ENCODE results near the gene PTPRD. TPM values are rescaled to one million over a fixed set of nuclear protein-coding genes. Genes with fewer than 3 reads are reported as not detected.

The PTPRD gene
- total RNA-seq, 1 donor from 2014 or later = 85.4 TPM

DNA sequence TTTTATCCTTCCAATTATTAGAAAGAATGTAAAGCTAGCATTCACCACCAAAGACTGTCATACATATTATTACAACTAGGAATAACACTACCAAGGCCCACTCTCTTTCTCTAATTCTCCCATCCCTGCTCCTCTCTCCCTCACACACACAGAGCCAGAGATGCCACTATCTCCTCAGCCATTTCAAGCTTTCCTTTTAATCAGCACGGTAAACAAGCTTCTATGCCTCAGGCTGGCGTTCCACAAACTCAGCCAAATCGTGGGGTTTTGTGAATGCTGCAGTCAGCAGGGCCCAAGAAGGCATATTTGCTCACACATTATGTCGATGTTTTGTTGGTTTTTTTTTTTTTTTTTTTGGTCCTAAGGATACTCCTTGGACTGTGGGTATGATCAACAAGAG, 1833.3 kb downstream of the PTPRD start:
- no peak for DNase-seq (ENCODE audit: low read depth)

DNA sequence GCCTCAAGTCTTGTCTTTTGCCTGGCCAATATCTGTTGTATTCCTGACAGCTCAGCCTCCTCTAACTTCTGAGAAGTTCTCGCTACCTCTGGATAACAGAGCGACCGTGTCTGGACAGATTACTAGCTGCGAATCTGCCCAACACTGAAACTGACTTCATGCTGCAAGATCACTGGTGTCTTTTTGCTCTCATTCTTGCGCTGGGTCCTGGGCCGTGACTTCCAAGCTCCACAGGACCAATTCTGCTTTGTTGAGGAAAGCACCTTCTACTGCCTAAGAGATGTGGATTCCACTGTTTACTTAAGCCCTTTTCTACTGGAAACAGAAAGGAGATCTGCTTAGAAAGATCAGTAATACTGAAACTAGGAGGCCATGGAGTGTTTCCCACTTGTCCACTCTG, 1834.4 kb downstream of the PTPRD start:
- no peak for DNase-seq (ENCODE audit: low read depth)

DNA sequence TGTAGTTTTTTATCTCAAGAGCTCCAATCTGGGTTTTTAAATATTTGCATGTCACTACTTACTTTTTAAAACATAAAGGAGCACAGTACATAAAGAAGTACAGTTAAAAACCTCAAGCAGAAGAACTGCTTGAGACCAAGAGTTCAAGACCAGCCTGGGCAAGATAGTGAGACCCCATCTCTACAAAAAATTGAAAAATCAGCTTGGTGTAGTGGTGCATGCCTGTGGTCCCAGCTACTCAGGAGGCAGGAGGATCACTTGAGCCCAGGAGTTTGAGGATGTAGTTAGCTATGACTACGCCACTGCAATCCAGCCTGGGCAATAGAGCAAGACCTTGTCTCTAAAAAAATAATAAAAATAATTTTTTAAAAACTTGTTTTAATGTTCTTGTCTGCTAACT, 1840.5 kb downstream of the PTPRD start:
- no peak for DNase-seq (ENCODE audit: low read depth)

DNA sequence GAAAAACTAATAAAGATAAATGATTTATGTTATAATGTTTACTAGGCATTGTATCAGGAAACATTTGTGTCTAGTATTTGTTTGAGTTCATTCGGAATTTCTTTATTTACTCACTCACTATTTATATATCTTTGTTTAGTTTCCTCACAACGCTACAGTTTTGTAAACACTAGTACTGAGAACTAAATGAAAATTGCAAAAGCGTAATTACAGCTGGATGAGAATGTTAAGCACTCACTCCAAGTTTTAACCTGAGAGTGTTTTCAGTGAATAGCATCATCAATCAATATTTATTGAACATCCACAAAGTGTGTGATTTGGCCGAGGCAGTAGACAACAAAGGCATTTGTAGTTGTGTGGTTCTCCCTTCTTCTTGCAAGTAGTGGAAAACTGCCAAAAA, 1843.6 kb downstream of the PTPRD start:
- DNase-seq (ENCODE audit: low read depth) = no peak

DNA sequence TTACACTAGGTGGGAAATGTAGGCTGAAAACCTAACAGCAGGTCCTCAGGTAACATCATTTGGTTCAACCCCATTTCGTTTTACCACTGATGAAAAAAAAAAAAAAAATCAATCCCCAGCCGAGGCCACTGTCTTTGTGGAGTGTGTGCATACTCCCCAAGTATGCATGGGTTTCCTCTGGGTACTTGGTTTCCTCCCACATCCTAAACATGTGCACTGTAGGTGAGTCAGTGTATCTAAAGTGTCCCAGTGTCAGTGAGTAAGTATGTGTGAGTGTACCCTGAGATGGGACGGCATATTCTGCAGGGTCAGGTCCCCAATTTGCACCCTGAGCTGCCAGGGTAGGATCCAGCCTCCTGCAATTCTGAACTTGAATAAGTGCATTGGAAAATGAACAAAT, 1846.7 kb downstream of the PTPRD start:
- DNase-seq (ENCODE audit: low read depth) = no peak

DNA sequence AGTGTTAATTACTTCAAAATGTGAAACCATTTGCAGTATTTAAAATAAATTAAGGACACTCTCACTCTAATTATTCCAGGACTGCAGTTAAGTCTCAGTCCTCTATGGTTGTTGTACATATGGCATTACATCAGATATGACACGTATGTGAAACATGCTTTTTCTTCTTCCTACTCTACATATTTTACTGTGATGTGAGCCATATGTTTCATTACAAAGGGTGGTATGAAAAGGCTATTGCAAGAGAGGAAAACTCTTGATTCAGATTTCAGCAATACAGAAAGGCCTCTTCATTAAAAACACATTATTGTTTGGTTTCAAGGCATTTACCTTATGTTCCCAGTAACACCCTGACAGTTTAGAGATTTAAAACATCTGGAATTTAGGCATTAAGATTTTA, 1848.8 kb downstream of the PTPRD start:
- no peak for DNase-seq (ENCODE audit: low read depth)

DNA sequence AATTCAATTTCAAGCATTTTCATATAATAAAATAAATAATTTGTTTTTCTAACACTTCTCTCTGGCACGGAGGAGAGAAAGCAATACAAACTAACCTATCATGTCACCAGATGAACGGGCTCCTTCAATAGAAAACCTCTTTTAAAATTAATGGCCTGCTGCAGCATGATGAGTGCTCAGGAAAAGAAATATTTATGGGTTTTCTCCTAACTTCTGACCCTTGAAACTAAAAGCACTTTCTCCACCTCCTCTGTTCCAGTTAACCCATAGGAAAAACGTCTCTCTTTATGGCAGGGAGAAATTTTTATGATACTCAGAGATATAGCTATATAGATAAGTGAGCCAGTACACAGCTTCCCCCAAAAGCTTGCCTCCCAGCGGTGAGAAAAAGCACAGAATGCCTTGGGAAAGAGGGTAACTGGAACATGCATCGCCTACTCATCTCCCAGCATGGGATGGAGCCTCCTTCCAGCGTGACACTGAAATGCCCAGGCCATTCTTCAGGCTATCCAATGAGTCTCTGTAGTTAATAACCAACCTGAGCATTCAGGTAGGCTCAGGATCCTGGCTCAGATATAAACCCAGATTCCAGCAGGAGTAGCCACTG, 1850.2 kb downstream of the PTPRD start:
- DNase-seq (ENCODE audit: low read depth) = no peak

DNA sequence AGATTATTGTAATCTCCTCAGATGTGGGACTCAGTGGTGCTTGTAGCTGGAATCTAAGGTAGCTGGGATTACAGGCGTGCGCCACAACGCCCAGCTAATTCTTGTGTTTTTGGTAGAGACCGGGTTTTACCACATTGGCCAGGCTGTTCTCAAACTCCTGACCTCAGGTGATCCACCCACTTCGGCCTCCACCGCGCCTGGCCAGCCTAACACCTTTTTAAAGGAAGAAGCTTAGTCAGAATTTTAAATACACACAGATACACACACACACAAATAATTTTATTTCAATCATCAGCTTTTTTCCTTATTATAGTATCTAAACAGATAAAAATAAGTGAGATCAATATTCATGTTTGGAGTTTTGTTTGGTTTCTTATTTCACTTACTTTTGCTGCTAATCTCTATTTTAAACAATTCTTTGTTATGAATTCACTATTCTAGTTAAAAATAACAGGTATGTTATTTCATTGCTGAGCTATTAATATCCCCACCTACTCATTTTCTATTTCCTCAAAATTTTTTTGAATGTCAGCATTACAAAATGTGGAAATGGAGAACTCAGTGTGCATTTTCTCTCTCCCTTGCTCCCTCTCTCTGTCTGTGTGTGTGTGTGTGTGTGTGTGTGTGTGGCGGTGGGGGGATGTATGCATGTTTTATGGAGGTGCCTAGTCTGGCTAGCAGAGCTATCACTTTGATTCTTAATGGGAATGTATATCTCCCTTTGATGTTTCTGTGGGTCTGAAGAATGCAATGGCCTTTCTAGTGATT, 1852.6 kb downstream of the PTPRD start:
- DNase-seq (ENCODE audit: low read depth) = no peak

DNA sequence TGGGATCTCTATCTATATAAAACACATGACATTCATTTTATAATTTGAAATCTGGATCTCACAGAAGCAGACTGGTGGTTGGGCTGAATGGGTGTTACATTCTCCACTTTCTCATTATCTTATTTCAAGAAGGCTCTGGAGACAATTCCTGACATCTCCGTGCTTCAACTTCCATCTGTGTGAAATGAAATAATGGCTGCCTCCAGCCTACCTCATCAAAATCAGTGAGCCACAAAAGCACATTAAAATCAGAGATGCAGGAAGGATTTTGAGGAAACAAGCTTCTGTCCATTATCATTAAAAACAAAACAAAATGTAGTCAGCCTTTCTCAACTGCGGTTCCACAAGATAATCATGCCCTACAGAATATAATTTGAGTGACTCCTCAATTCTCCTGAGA, 1854.9 kb downstream of the PTPRD start:
- no peak for DNase-seq (ENCODE audit: low read depth)

DNA sequence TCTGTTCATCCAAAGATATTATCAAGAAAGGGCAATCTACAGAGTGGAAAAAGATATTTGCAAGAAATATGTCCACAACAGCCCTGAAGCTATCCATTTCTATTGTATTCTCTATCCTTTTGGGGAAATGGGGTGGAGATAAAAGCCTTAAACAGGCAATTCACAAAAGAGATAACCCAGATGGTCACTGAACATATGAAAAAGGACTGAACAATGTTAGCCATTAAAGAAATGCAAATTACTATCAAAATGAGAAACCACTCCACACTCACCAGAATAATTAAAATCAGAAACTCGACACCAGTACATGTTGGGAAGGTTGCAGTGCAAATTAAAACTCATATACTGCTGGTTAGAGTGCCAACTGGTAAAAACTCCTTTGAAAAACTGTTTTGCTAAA, 1858.1 kb downstream of the PTPRD start:
- no peak for DNase-seq (ENCODE audit: low read depth)

DNA sequence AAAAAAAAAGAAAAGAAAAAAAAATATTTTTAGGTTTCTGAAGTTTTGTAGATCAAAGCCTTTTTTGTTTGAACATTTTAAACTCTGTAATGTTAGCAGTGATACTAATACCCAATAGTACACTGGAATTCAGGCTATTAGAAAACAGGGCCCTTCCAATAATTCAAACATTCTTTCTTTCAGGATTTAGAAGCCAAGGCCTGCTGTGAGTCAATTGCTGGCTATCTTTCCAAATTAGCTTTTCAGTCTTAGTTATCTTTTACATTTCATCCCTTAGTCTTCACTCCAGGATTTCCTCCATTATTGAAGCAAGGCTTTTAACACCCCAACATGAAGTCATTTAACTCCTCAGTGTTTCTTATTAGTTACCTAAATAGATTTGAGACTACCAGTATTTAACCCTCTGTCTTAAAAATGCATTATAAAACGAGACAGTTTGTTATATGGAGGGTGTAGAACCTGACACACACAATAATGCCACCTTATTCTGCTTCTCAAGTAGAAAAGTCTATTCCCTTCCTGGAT, 1861.3 kb downstream of the PTPRD start:
- no peak for DNase-seq (ENCODE audit: low read depth)

DNA sequence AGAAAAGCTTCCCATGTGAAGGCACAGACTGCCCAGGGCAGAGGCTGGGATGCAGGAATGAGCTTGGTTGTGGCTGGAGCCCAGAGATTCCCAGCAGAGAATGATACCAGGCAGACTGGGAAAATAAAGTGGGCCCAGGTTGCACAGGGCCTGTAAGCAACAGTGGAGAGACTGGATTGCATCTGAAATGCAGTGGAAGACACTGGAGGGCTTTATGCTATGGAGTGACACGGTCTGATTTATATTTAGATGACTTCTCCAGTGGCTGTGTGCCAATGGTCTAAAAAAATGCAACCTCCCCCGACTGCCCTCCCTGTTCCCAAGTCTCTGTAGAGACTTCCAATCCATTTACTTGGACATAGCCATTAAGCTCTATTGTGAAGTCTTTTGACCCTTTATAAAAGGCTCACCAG, 1862.2 kb downstream of the PTPRD start:
- no peak for DNase-seq (ENCODE audit: low read depth)

DNA sequence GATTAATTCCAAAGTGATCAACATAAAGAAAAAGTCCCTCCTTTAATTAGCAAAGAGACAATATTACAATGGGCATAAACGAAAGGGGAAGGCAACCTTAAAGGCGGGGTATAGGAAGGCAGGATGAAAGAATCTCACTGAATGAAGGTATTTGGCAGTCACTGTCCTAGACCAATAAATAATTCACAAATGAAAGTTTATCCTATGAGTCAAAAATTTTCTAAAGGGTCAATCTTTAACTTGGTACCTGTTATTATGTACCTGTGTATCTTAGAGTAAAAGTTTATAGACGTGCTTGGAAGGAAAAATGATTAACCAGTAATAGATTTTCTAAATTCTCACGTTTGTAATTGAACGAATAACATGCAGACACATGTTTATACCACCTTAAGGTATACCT, 1867.5 kb downstream of the PTPRD start:
- DNase-seq (ENCODE audit: low read depth) = peak; percentile 49

DNA sequence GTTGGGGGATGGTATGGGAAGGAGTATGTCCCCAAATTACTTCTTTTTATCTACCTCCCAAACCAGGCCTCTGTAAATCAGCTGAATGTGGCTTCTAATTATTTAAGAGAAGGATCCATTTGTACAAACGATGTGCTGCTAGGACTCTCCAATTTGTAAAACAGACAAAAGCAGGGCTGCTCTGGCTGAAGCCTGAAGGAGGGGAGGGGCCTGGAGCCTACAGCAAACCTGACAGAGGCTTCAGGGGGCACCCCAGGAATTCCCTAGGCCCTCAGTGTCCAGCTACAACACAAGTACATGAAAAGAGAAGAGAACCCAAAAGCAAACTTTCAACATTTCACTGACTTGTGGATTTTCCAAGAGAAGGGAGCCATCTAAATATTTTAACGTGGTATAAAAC, 1873.9 kb downstream of the PTPRD start:
- DNase-seq (ENCODE audit: low read depth) = no peak

DNA sequence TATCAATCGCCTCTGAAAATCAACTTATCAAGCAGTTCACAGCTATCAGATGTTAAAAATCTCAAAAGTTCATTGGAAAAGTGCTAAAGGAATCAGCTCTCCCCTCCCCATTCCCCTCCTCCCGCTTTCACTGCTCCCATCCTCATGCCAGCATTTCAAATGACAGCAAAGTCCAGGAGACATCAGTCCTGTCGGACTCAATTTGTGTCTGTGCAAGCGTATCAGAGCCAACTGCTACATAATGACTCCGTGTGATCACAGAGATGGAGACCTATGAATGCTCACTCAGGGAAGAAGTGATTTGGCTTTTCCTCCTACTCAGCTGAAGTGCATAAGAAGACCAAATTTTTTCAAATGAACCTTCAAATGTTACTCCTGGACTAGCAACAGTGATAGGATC, 1876.0 kb downstream of the PTPRD start:
- no peak for DNase-seq (ENCODE audit: low read depth)

DNA sequence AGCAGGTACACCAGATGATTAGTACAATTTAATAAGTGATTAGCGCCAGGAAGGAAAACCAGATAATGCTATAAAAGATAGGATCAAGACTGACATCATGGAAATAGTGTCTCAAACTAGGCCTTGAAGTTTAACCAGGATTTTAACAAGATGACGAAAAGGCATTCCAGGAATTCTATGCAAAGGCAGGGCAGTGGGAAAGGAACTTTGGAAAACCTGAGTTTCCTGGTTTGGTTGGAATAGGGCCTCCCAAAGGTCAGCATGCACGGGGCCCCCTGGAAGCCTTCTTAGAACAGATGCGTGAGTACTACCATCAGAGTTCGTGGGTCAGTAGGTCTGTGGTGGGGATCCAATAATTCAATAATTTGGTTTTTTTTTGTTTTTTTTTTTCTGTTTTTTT, 1878.0 kb downstream of the PTPRD start:
- DNase-seq (ENCODE audit: low read depth) = peak; percentile 82

DNA sequence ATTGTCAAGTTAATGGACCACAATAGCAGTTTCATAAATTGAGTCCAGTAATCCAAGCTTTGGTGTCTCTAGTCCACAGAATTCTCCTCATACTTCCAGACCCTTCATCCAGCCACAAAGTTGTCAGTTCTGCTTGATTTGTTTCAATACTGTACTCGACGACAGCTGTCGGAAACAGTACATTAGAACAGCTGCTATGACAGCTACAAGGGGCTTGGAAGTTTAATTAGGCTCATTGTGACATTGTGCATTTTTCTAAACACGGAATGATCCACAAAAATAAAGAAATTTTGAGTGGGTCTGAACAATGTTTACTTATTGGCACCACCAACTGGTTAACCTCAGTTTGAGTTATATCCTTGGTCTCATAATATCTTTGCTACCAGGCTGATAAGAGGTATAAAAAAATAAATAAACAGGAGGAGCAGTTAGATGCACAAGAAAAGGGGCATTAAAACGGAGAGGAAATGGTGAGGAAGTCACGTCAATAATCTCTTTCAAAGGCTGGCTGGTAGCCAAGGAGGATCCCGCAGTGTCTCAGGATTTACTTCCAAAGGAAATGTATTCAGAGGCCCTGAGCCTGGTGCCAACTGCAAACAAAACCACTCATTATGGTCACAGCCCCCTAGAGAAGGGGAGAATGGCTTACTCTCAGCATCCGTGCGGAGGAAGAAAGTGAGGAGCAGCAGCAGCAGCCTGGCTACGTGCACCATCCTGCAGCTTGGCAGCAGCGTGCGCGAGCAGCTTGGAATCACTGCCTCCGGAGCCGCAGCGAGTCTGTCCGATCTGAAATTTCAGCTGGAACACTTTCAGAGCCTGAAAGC, 1879.5 kb downstream of the PTPRD start:
- DNase-seq (ENCODE audit: low read depth) = no peak

DNA sequence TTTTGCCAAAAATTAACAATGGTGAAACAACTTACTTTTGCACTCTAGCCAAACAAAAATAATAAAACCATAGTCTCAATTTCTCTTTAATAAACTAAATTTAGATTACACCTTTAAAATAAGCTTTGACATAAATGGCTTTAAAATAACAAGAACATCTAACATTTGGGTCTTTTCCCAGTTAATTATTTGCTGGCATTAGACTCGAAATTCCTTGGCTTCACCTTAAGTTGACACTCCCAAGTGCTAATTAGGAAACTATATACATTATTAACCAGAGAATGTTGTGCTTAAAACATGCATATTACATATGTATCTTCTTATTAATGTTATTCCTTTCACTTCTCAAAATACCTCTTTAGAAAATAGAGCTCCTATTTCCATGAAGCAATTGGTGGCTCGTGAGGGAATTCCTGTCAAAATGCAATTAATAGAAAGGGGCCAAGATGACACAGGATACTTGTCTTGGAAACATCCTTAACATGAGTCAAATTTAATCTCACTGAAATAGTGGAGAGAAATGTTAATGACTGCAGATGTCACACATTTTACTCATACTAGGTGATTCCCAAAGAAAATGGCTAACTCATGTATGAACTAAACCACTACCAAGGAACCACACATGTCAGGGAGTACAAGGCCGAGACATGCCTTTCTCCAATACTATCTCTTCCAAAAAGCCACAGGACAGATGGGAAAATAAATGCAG, 1880.3 kb downstream of the PTPRD start:
- DNase-seq (ENCODE audit: low read depth) = peak; percentile 56

DNA sequence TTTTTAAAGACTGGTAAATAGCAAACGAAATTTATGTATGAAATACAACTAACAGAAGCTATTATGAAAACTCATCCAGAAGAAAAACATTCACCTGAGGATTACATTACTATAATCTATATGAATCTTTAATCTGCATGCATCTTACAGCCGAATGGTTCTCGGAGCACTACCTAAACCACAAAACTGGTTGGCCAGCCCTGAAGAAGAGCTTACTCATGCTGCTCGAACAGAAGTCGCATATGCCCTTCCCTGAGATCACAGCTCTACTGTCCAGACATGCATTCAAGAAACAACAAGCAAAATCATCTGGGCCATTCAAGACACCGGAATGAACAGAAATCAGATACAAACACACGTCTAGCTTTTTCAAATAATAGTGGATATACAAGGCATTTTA, 1882.2 kb downstream of the PTPRD start:
- DNase-seq (ENCODE audit: low read depth) = no peak

DNA sequence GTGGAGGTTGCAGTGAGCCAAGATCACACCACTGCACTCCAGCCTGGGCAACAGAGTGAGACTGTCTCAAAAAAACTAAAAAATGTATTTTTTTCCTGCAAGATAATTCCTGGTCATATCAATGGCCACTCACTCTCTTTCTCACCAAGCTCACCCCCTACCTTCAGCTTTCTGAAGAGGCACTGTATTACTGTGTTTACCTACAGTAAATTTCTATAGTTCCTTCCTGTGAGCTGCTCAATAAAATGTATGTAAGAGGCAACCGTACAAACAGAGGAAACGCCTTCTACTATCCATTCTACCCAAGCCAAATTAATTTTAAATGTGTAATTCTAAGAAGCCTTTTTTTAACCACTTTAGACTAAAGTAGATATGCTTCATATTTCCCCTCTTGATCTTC, 1883.9 kb downstream of the PTPRD start:
- no peak for DNase-seq (ENCODE audit: low read depth)

DNA sequence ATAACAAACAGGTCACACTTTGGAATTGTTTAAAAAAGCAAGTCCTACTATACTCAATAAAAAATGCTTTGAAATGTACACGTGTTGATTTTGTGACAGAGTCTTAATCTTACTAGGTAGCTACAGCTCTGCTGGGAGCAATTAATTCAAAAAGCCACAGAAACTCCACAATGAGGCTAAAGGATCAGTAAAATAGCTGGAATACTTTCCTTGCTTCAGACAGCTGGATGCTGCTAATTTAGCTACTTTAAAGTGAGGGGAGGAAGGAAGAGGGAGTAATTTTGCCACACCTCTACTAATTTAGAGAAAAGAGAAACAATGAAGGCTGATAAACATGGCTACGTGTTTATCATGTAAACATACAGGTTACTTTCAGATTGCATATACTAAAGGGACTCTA, 1885.6 kb downstream of the PTPRD start:
- no peak for DNase-seq (ENCODE audit: low read depth)

DNA sequence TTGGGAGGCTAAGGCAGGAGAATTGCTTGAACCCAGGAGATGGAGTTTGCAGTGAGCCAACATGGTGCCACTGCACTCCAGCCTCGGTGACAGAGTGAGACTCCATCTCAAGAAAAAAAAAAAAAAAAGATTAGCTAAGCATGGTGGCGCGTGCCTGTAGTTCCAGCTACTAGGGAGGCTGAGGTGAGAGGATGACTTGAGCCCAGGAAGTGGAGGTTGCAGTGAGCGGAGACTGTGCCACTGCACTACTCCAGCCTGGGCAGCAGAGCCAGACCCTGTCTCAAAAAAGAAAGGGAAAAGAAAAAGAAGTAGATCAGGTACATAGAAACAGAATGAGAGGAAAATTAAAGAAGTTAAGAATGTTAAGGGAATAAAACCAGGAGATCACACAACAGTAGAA, 1886.1 kb downstream of the PTPRD start:
- DNase-seq (ENCODE audit: low read depth) = no peak
